Vagina (tissue), 2 donors: Measurements from ENCODE around the gene ADGRV1.

Experiments
- CTCF ChIP-seq, 3 experiments: fragments of 450-650 bp in 2 of 3; fragments of 200-600 bp in 1 of 3; sonication (generic) in 1 of 3; IDR thresholded peaks; one replicate each; pipeline ENCODE4 v1.5.1; 2017 to 2019; ENCODE audit warnings: antibody characterized with exemption in 3 of 3, mild to moderate bottlenecking in 2 of 3, moderate library complexity in 2 of 3
- POLR2A ChIP-seq, 2 donors: fragments of 450-650 bp; IDR thresholded peaks; one replicate each; pipeline ENCODE4 v1.6.1; 2017; ENCODE audit warnings: antibody characterized with exemption in 2 of 2, mild to moderate bottlenecking in 2 of 2, moderate library complexity in 2 of 2
- POLR2AphosphoS5 ChIP-seq, 2 donors: sonication (generic); formaldehyde crosslinking; IDR thresholded peaks; one replicate each; pipeline ENCODE4 v1.9.0; 2017; ENCODE audit warnings: antibody characterized with exemption in 2 of 2, mild to moderate bottlenecking in 2 of 2, low read depth in 1 of 2; ENCODE audit not compliant: insufficient read depth in 1 of 2

GRCh38 chr5:90802474-90803317, 244.1 kb downstream of the ADGRV1 start:
- TF ChIP-seq CTCF (IDR thresholded peaks at IDR 0.05) (peak in 2 of 3 experiments; percentile 10 to 21), POLR2A (IDR thresholded peaks at IDR 0.05) (no peak), POLR2AphosphoS5 (IDR thresholded peaks at IDR 0.05; ENCODE audit: insufficient read depth in 1 of 2, low read depth in 1 of 2) (no peak)
